AG08396 (cell line): ENCODE data around the gene F9.
"Not testable (repeated sequence)": the region's sequence is repeated elsewhere in the genome, so short reads cannot be mapped to it uniquely, and the experiment has no call there.

ENCODE experiments used
- DNase-seq: peaks from one replicate; pipeline ENCODE4 v3.0.0; 2012; ENCODE audit warnings: low spot score, mixed read lengths

Gene F9

GRCh38 chrX:139530550-139530949 lies at the start of gene F9:
Gene F9, plus strand, starts transcription at chrX:139530739. Its CDS starts 26 bp downstream, at chrX:139530765.
- DNase-seq, result no peak

GRCh38 chrX:139483699-139484098 lies 46.8 kb upstream of the F9 start:
- no peak for DNase-seq

GRCh38 chrX:139484591-139484990 lies 45.9 kb upstream of the F9 start:
- DNase-seq, result no peak

- DNase-seq, result no peak
Measured at GRCh38 chrX:139495324-139495723, 35.2 kb upstream of the F9 start.

- no peak for DNase-seq
Measured at GRCh38 chrX:139506333-139506732, 24.2 kb upstream of the F9 start.

GRCh38 chrX:139508099-139508498 lies 22.4 kb upstream of the F9 start:
- DNase-seq, result no peak

- no peak for DNase-seq
Measured at GRCh38 chrX:139518475-139518874, 12.1 kb upstream of the F9 start.

- not testable (repeated sequence) for DNase-seq
Measured at GRCh38 chrX:139528829-139529228, 1.7 kb upstream of the F9 start.

- no peak for DNase-seq
Measured at GRCh38 chrX:139532834-139533233, 2.3 kb downstream of the F9 start.

GRCh38 chrX:139533444-139533843 lies 2.9 kb downstream of the F9 start:
- no peak for DNase-seq

- DNase-seq, result no peak
Measured at GRCh38 chrX:139538907-139539790, 8.6 kb downstream of the F9 start.

GRCh38 chrX:139542652-139543051 lies 12.1 kb downstream of the F9 start:
- no peak for DNase-seq

- no peak for DNase-seq
Measured at GRCh38 chrX:139543920-139544319, 13.4 kb downstream of the F9 start.

GRCh38 chrX:139544591-139544990 lies 14.1 kb downstream of the F9 start:
- DNase-seq, result no peak

GRCh38 chrX:139554376-139554775 lies 23.8 kb downstream of the F9 start:
- DNase-seq, result no peak

GRCh38 chrX:139554991-139555675 lies 24.6 kb downstream of the F9 start:
- DNase-seq, result no peak

GRCh38 chrX:139559383-139560042 lies 29.0 kb downstream of the F9 start:
- DNase-seq, result peak; percentile 10

- no peak for DNase-seq
Measured at GRCh38 chrX:139560221-139560620, 29.7 kb downstream of the F9 start.

GRCh38 chrX:139563251-139563650 lies 32.7 kb downstream of the F9 start:
- DNase-seq, result no peak

- DNase-seq, result no peak
Measured at GRCh38 chrX:139566981-139567380, 36.4 kb downstream of the F9 start.

- DNase-seq, result no peak
Measured at GRCh38 chrX:139581068-139581467, 50.5 kb downstream of the F9 start.

- DNase-seq, result no peak
Measured at GRCh38 chrX:139585613-139586012, 55.1 kb downstream of the F9 start.

GRCh38 chrX:139596068-139596467 lies 65.5 kb downstream of the F9 start:
- DNase-seq, result no peak
